GM19240 (cell line): Measurements from ENCODE around the gene RAPGEF6.
A peak's percentile ranks its signal among the peaks of the same experiment; 100 is the strongest.
"Not testable (repeated sequence)": the region's sequence is repeated elsewhere in the genome, so short reads cannot be mapped to it uniquely, and the experiment has no call there.

ENCODE experiments used
- DNase-seq: peaks from one replicate; pipeline ENCODE4 v3.0.0; 2011; ENCODE audit warnings: low spot score; ENCODE audit not compliant: insufficient read length

Gene RAPGEF6

GRCh38 chr5:131505237-131505908 is 129.7 kb downstream of the RAPGEF6 start:
- no peak for DNase-seq

GRCh38 chr5:131496400-131496713 is 138.7 kb downstream of the RAPGEF6 start:
- DNase-seq, result no peak

- no peak for DNase-seq
Measured at GRCh38 chr5:131495536-131496399, 139.3 kb downstream of the RAPGEF6 start.

- DNase-seq, result no peak
Measured at GRCh38 chr5:131491749-131492148, 143.3 kb downstream of the RAPGEF6 start.

GRCh38 chr5:131488463-131488862 is 146.6 kb downstream of the RAPGEF6 start:
- DNase-seq, result peak; percentile 5

GRCh38 chr5:131487371-131487770 is 147.7 kb downstream of the RAPGEF6 start:
- not testable (repeated sequence) for DNase-seq

GRCh38 chr5:131482617-131483016 is 152.4 kb downstream of the RAPGEF6 start:
- DNase-seq, result no peak

GRCh38 chr5:131481569-131481968 is 153.5 kb downstream of the RAPGEF6 start:
- DNase-seq, result no peak

- DNase-seq, result no peak
Measured at GRCh38 chr5:131475541-131475941, 159.5 kb downstream of the RAPGEF6 start.

GRCh38 chr5:131473731-131474130 is 161.3 kb downstream of the RAPGEF6 start:
- no peak for DNase-seq

- no peak for DNase-seq
Measured at GRCh38 chr5:131466171-131466766, 168.8 kb downstream of the RAPGEF6 start.

GRCh38 chr5:131463656-131464055 is 171.4 kb downstream of the RAPGEF6 start:
- no peak for DNase-seq

- no peak for DNase-seq
Measured at GRCh38 chr5:131462454-131462853, 172.6 kb downstream of the RAPGEF6 start.

GRCh38 chr5:131461742-131462141 is 173.3 kb downstream of the RAPGEF6 start:
- DNase-seq, result no peak

GRCh38 chr5:131460867-131461572 is 174.0 kb downstream of the RAPGEF6 start:
- DNase-seq, result no peak

- no peak for DNase-seq
Measured at GRCh38 chr5:131460133-131460532, 174.9 kb downstream of the RAPGEF6 start.

- no peak for DNase-seq
Measured at GRCh38 chr5:131459216-131459615, 175.8 kb downstream of the RAPGEF6 start.

GRCh38 chr5:131457193-131457592 is 177.8 kb downstream of the RAPGEF6 start:
- no peak for DNase-seq

- DNase-seq, result no peak
Measured at GRCh38 chr5:131450941-131451340, 184.1 kb downstream of the RAPGEF6 start.

- DNase-seq, result no peak
Measured at GRCh38 chr5:131441184-131441583, 193.8 kb downstream of the RAPGEF6 start.

- no peak for DNase-seq
Measured at GRCh38 chr5:131436081-131436480, 198.9 kb downstream of the RAPGEF6 start.

GRCh38 chr5:131433109-131433508 is 201.9 kb downstream of the RAPGEF6 start:
- DNase-seq, result no peak
